ENCODE data around the gene TMEM33. TPM values are rescaled to one million over a fixed set of nuclear protein-coding genes. Genes with fewer than 3 reads are reported as not detected.

The TMEM33 gene
- total RNA-seq: 63.7 and 65.9 TPM in 2 replicates
- long read RNA-seq, full-length matches to known transcripts: 69 of 80 reads
- long read RNA-seq, partial matches to known transcripts: 7 of 80 reads
- long read RNA-seq, other reads (novel, unspliced or antisense): 4 of 80 reads

GRCh38 chr4:41934901-41935651 is at the start of gene TMEM33:
TMEM33 (plus strand) TSS chr4:41935429; CDS start chr4:41935485, 56 bp downstream.
- H3K9me3 Mint-ChIP-seq (ENCODE audit: low read depth): peaks cover 5% of the 10 kb centered on the region
- DNase-seq (ENCODE audit: low spot score, unreplicated experiment): peak; percentile 50
- peaks cover 7% of the 10 kb centered on the region for H3K36me3 Mint-ChIP-seq (ENCODE audit: insufficient read depth)
- H3K4me3 Mint-ChIP-seq (ENCODE audit: low read depth): peak within 1 kb of the TSS; percentile 100
- H3K4me1 Mint-ChIP-seq (ENCODE audit: low read depth): peaks cover 24% of the 10 kb centered on the region
- peaks cover 3% of the 10 kb centered on the region for H3K27me3 Mint-ChIP-seq
- peak; percentile 33 for TF ChIP-seq CTCF (IDR thresholded peaks at IDR 0.05; ENCODE audit: unreplicated experiment)
- H3K27ac Mint-ChIP-seq: peak within 1 kb of the TSS; percentile 99

GRCh38 chr4:41885456-41885855 is 49.8 kb upstream of the TMEM33 start:
- Mint-ChIP-seq H3K4me3 (ENCODE audit: low read depth) (no peak overlapping the region), H3K36me3 (ENCODE audit: insufficient read depth) (no peaks in the 10 kb centered on the region), H3K27ac (no peak overlapping the region), H3K27me3 (peaks cover 83% of the 10 kb centered on the region), H3K9me3 (ENCODE audit: low read depth) (no peaks in the 10 kb centered on the region), H3K4me1 (ENCODE audit: low read depth) (peaks cover 6% of the 10 kb centered on the region)
- no peak for DNase-seq (ENCODE audit: low spot score, unreplicated experiment)
- TF ChIP-seq CTCF (IDR thresholded peaks at IDR 0.05; ENCODE audit: unreplicated experiment): no peak

GRCh38 chr4:41887277-41887676 is 48.0 kb upstream of the TMEM33 start:
- Mint-ChIP-seq H3K36me3 (ENCODE audit: insufficient read depth) (no peaks in the 10 kb centered on the region), H3K27me3 (peaks cover 82% of the 10 kb centered on the region), H3K27ac (no peak overlapping the region), H3K9me3 (ENCODE audit: low read depth) (no peaks in the 10 kb centered on the region), H3K4me1 (ENCODE audit: low read depth) (no peaks in the 10 kb centered on the region), H3K4me3 (ENCODE audit: low read depth) (no peak overlapping the region)
- no peak for DNase-seq (ENCODE audit: low spot score, unreplicated experiment)
- no peak for TF ChIP-seq CTCF (IDR thresholded peaks at IDR 0.05; ENCODE audit: unreplicated experiment)

- no peak overlapping the region for H3K4me3 Mint-ChIP-seq (ENCODE audit: low read depth)
- H3K27me3 Mint-ChIP-seq: peaks cover 76% of the 10 kb centered on the region
Measured at GRCh38 chr4:41887821-41888686, 47.2 kb upstream of the TMEM33 start.

More at GRCh38 chr4:41887821-41888686, 47.2 kb upstream of the TMEM33 start:
- Mint-ChIP-seq H3K9me3 (ENCODE audit: low read depth) (no peaks in the 10 kb centered on the region), H3K27ac (no peak overlapping the region), H3K36me3 (ENCODE audit: insufficient read depth) (no peaks in the 10 kb centered on the region), H3K4me1 (ENCODE audit: low read depth) (no peaks in the 10 kb centered on the region)
- peak; percentile 94 for TF ChIP-seq CTCF (IDR thresholded peaks at IDR 0.05; ENCODE audit: unreplicated experiment)
- no peak for DNase-seq (ENCODE audit: low spot score, unreplicated experiment)
